Uterus (tissue), 4 donors: ENCODE results near the gene DUSP1. TPM values are rescaled to one million over a fixed set of nuclear protein-coding genes. Genes with fewer than 3 reads are reported as not detected.

Source experiments
- DNase-seq, 2 donors: peaks; one replicate each; pipeline ENCODE4 v3.0.0-alpha.2; 2019 to 2020
- H3K27ac ChIP-seq, 2 donors: fragments of 200-600 bp; sonication (generic); 1 replicate in 1 of 2; 2 replicates in 1 of 2; pipeline ENCODE4 v1.5.1; 2016 to 2018
- H3K27me3 ChIP-seq, 2 donors: fragments of 200-600 bp; sonication (generic); one replicate each; pipeline ENCODE4 v1.5.1; 2018 to 2019; ENCODE audit warnings: control low read depth in 1 of 2
- H3K36me3 ChIP-seq, 2 donors: fragments of 200-600 bp; sonication (generic); one replicate each; pipeline ENCODE4 v1.5.1; 2019; ENCODE audit warnings: control low read depth in 1 of 2
- H3K4me1 ChIP-seq, 2 donors: fragments of 200-600 bp; sonication (generic); one replicate each; pipeline ENCODE4 v1.5.1; 2018 to 2019; ENCODE audit warnings: control low read depth in 1 of 2
- H3K4me3 ChIP-seq, 2 donors: fragments of 200-600 bp; sonication (generic); 1 replicate in 1 of 2; 2 replicates in 1 of 2; pipeline ENCODE4 v1.5.1; 2018 to 2019; ENCODE audit warnings: mild to moderate bottlenecking in 1 of 2
- H3K9me3 ChIP-seq, 2 donors: fragments of 200-600 bp; sonication (generic); one replicate each; pipeline ENCODE4 v1.5.1; 2019; ENCODE audit warnings: control low read depth in 1 of 2
- CTCF ChIP-seq, 4 experiments: fragments of 200-600 bp in 2 of 4; fragments of 450-650 bp in 2 of 4; sonication (generic) in 2 of 4; IDR thresholded peaks; one replicate each; pipeline ENCODE4 v1.5.1; 2016 to 2019; ENCODE audit warnings: antibody characterized with exemption in 4 of 4, mild to moderate bottlenecking in 2 of 4, moderate library complexity in 1 of 4
- POLR2A ChIP-seq, 2 donors: fragments of 450-650 bp; IDR thresholded peaks; one replicate each; pipeline ENCODE4 v1.6.1; 2016; ENCODE audit warnings: antibody characterized with exemption in 2 of 2, mild to moderate bottlenecking in 1 of 2, moderate library complexity in 1 of 2
- intact Hi-C: fragments of 100-400 bp; cut with DNase I; formaldehyde crosslinking; loops from one replicate; pipeline ENCODE4 v1.15.1; 2023; ENCODE audit warnings: low total_unique reads
- total RNA-seq, 4 donors: library from RNA; depleted of rRNA in 3 of 4; stranded (reverse); fragments of >200 nt in 3 of 4; gene quantifications; one replicate each; pipeline versions ENCODE4 v1.1.0 to v1.2.4, GENCODE V29; 2014 to 2023
- donor health status: DM: yes; HTN: yes; CAD: no.

The DUSP1 gene
- total RNA-seq, 4 donors from 2014 or later = 189 to 2,046 (median 515) TPM

- Histone ChIP-seq H3K4me3 (peak overlapping the region in 1 of 2 donors; percentile 11), H3K9me3 (peaks cover 0 to 5% of the 10 kb centered on the region in 2 donors), H3K4me1 (no peaks in the 10 kb centered on the region), H3K27ac (peak overlapping the region; percentile 59 to 83), H3K27me3 (no peaks in the 10 kb centered on the region), H3K36me3 (no peaks in the 10 kb centered on the region)
- TF ChIP-seq POLR2A (IDR thresholded peaks at IDR 0.05) = peak; percentile 63 to 68
- TF ChIP-seq CTCF (IDR thresholded peaks at IDR 0.05) = no peak
- intact Hi-C loops = no loop called here
- peak; percentile 75 to 86 for DNase-seq
These were observed 36.1 kb upstream of the DUSP1 start for GRCh38 chr5:172806897-172807672.

- no peak overlapping the region for H3K4me3 ChIP-seq
- intact Hi-C loops = no loop called here
- no peaks in the 10 kb centered on the region for H3K36me3 ChIP-seq
- TF ChIP-seq CTCF (IDR thresholded peaks at IDR 0.05) (no peak), POLR2A (IDR thresholded peaks at IDR 0.05) (no peak)
- H3K4me1 ChIP-seq = no peaks in the 10 kb centered on the region
- H3K27ac ChIP-seq = peak overlapping the region in 1 of 2 donors; percentile 31
- DNase-seq = no peak
- no peaks in the 10 kb centered on the region for H3K27me3 ChIP-seq
- H3K9me3 ChIP-seq = peaks cover 0 to 5% of the 10 kb centered on the region in 2 donors
These were observed 34.8 kb upstream of the DUSP1 start for GRCh38 chr5:172805736-172806255.

GRCh38 chr5:172805018-172805683, 34.2 kb upstream of the DUSP1 start:
- no peaks in the 10 kb centered on the region for H3K27me3 ChIP-seq
- TF ChIP-seq POLR2A (IDR thresholded peaks at IDR 0.05) (no peak), CTCF (IDR thresholded peaks at IDR 0.05) (no peak)
- H3K9me3 ChIP-seq = peaks cover 0 to 5% of the 10 kb centered on the region in 2 donors
- H3K36me3 ChIP-seq = no peaks in the 10 kb centered on the region
- no peaks in the 10 kb centered on the region for H3K4me1 ChIP-seq
- intact Hi-C loops = no loop called here
- no peak for DNase-seq
- H3K4me3 ChIP-seq = no peak overlapping the region
- no peak overlapping the region for H3K27ac ChIP-seq

GRCh38 chr5:172802567-172803176, 31.7 kb upstream of the DUSP1 start:
- H3K4me3 ChIP-seq = no peak overlapping the region
- intact Hi-C loops = no loop called here
- no peaks in the 10 kb centered on the region for H3K4me1 ChIP-seq
- H3K9me3 ChIP-seq = no peaks in the 10 kb centered on the region
- DNase-seq = no peak
- peak overlapping the region; percentile 92 to 97 for H3K27ac ChIP-seq
- H3K27me3 ChIP-seq = no peaks in the 10 kb centered on the region
- no peak for TF ChIP-seq CTCF (IDR thresholded peaks at IDR 0.05)
- TF ChIP-seq POLR2A (IDR thresholded peaks at IDR 0.05) = no peak
- H3K36me3 ChIP-seq = no peaks in the 10 kb centered on the region
